ENCODE data around the gene ZNF687.

Gene ZNF687

GRCh38 chr1:151325231-151325630 lies 43.1 kb downstream of the ZNF687 start:
- Histone ChIP-seq H3K27me3 (ENCODE audit: control insufficient read depth, insufficient read depth, low read length) (no peaks in the 10 kb centered on the region), H3K4me3 (ENCODE audit: low read length) (no peak overlapping the region), H3K36me3 (ENCODE audit: control insufficient read depth, insufficient read depth, low read length) (peaks cover 10% of the 10 kb centered on the region), H3K9ac (ENCODE audit: low read length) (no peak overlapping the region), H3K4me1 (ENCODE audit: control insufficient read depth, insufficient read depth, low read length) (peaks cover 20% of the 10 kb centered on the region), H3K9me3 (ENCODE audit: control insufficient read depth, low read length) (no peaks in the 10 kb centered on the region)

GRCh38 chr1:151325646-151326429 lies 43.7 kb downstream of the ZNF687 start:
- peaks cover 10% of the 10 kb centered on the region for H3K36me3 ChIP-seq (ENCODE audit: control insufficient read depth, insufficient read depth, low read length)
- no peaks in the 10 kb centered on the region for H3K9me3 ChIP-seq (ENCODE audit: control insufficient read depth, low read length)
- peaks cover 20% of the 10 kb centered on the region for H3K4me1 ChIP-seq (ENCODE audit: control insufficient read depth, insufficient read depth, low read length)

GRCh38 chr1:151326619-151327222 lies 44.6 kb downstream of the ZNF687 start:
- Histone ChIP-seq H3K4me1 (ENCODE audit: control insufficient read depth, insufficient read depth, low read length) (peaks cover 20% of the 10 kb centered on the region), H3K36me3 (ENCODE audit: control insufficient read depth, insufficient read depth, low read length) (peaks cover 10% of the 10 kb centered on the region)

More at GRCh38 chr1:151325646-151326429, 43.7 kb downstream of the ZNF687 start:
- H3K4me3 ChIP-seq (ENCODE audit: low read length) = peak overlapping the region; percentile 23
- H3K27me3 ChIP-seq (ENCODE audit: control insufficient read depth, insufficient read depth, low read length) = no peaks in the 10 kb centered on the region
- peak overlapping the region; percentile 92 for H3K9ac ChIP-seq (ENCODE audit: low read length)

GRCh38 chr1:151327223-151327902 lies 45.3 kb downstream of the ZNF687 start, which contains the start of gene PI4KB:
TSS of gene PI4KB (minus strand) at chr1:151327416. CDS start at chr1:151316481, 10,935 bp downstream.
- Histone ChIP-seq H3K9me3 (ENCODE audit: control insufficient read depth, low read length) (no peaks in the 10 kb centered on the region), H3K36me3 (ENCODE audit: control insufficient read depth, insufficient read depth, low read length) (peaks cover 10% of the 10 kb centered on the region), H3K27me3 (ENCODE audit: control insufficient read depth, insufficient read depth, low read length) (no peaks in the 10 kb centered on the region), H3K4me3 (ENCODE audit: low read length) (peak within 1 kb of the TSS; percentile 23), H3K9ac (ENCODE audit: low read length) (peak within 1 kb of the TSS; percentile 92), H3K4me1 (ENCODE audit: control insufficient read depth, insufficient read depth, low read length) (peaks cover 20% of the 10 kb centered on the region)

More at GRCh38 chr1:151326619-151327222, 44.6 kb downstream of the ZNF687 start:
- Histone ChIP-seq H3K9me3 (ENCODE audit: control insufficient read depth, low read length) (no peaks in the 10 kb centered on the region), H3K4me3 (ENCODE audit: low read length) (peak overlapping the region; percentile 23), H3K9ac (ENCODE audit: low read length) (peak overlapping the region; percentile 92), H3K27me3 (ENCODE audit: control insufficient read depth, insufficient read depth, low read length) (no peaks in the 10 kb centered on the region)

GRCh38 chr1:151327903-151328674 lies 46.0 kb downstream of the ZNF687 start:
- H3K9ac ChIP-seq (ENCODE audit: low read length) = peak overlapping the region; percentile 92
- peak overlapping the region; percentile 23 for H3K4me3 ChIP-seq (ENCODE audit: low read length)
- no peaks in the 10 kb centered on the region for H3K9me3 ChIP-seq (ENCODE audit: control insufficient read depth, low read length)
- H3K27me3 ChIP-seq (ENCODE audit: control insufficient read depth, insufficient read depth, low read length) = no peaks in the 10 kb centered on the region
- H3K36me3 ChIP-seq (ENCODE audit: control insufficient read depth, insufficient read depth, low read length) = peaks cover 10% of the 10 kb centered on the region
- H3K4me1 ChIP-seq (ENCODE audit: control insufficient read depth, insufficient read depth, low read length) = peaks cover 20% of the 10 kb centered on the region

- H3K9me3 ChIP-seq (ENCODE audit: control insufficient read depth, low read length) = no peaks in the 10 kb centered on the region
- no peak overlapping the region for H3K9ac ChIP-seq (ENCODE audit: low read length)
- H3K4me3 ChIP-seq (ENCODE audit: low read length) = no peak overlapping the region
- H3K4me1 ChIP-seq (ENCODE audit: control insufficient read depth, insufficient read depth, low read length) = no peaks in the 10 kb centered on the region
- H3K36me3 ChIP-seq (ENCODE audit: control insufficient read depth, insufficient read depth, low read length) = no peaks in the 10 kb centered on the region
- no peaks in the 10 kb centered on the region for H3K27me3 ChIP-seq (ENCODE audit: control insufficient read depth, insufficient read depth, low read length)
Measured at GRCh38 chr1:151334822-151335221, 52.7 kb downstream of the ZNF687 start.

GRCh38 chr1:151336556-151336955 lies 54.5 kb downstream of the ZNF687 start:
- H3K4me3 ChIP-seq (ENCODE audit: low read length) = no peak overlapping the region
- H3K9ac ChIP-seq (ENCODE audit: low read length) = no peak overlapping the region
- no peaks in the 10 kb centered on the region for H3K4me1 ChIP-seq (ENCODE audit: control insufficient read depth, insufficient read depth, low read length)
- no peaks in the 10 kb centered on the region for H3K36me3 ChIP-seq (ENCODE audit: control insufficient read depth, insufficient read depth, low read length)
- H3K27me3 ChIP-seq (ENCODE audit: control insufficient read depth, insufficient read depth, low read length) = no peaks in the 10 kb centered on the region
- no peaks in the 10 kb centered on the region for H3K9me3 ChIP-seq (ENCODE audit: control insufficient read depth, low read length)

- Histone ChIP-seq H3K9me3 (ENCODE audit: control insufficient read depth, low read length) (no peaks in the 10 kb centered on the region), H3K4me1 (ENCODE audit: control insufficient read depth, insufficient read depth, low read length) (peaks cover 5% of the 10 kb centered on the region), H3K27me3 (ENCODE audit: control insufficient read depth, insufficient read depth, low read length) (no peaks in the 10 kb centered on the region), H3K36me3 (ENCODE audit: control insufficient read depth, insufficient read depth, low read length) (no peaks in the 10 kb centered on the region), H3K4me3 (ENCODE audit: low read length) (no peak overlapping the region), H3K9ac (ENCODE audit: low read length) (no peak overlapping the region)
Measured at GRCh38 chr1:151340870-151341754, 59.0 kb downstream of the ZNF687 start.

All from mucosa of stomach (tissue), 1 donor.